ENCODE results near the gene PMM2.

The PMM2 gene

GRCh38 chr16:8848231-8848938 lies 50.7 kb downstream of the PMM2 start:
- Histone ChIP-seq H3K27ac (peak overlapping the region; percentile 51), H3K9ac (ENCODE audit: insufficient read length) (no peak overlapping the region), H3K36me3 (ENCODE audit: insufficient read depth, low read length) (peaks cover 54% of the 10 kb centered on the region; the same call in 1 of the 2 replicates), H3K9me3 (ENCODE audit: low read depth, low read length) (no peaks in the 10 kb centered on the region), H3K4me3 (no peak overlapping the region)
- TF ChIP-seq EZH2 (IDR thresholded peaks at IDR 0.05), result no peak
- no peak for TF ChIP-seq FOXP2 (optimal IDR thresholded peaks at IDR 0.05; ENCODE audit: control extremely low read depth, extremely low read length, insufficient read depth)
- TF ChIP-seq POLR2AphosphoS5 (IDR thresholded peaks at IDR 0.05; ENCODE audit: borderline replicate concordance, low read depth, low read length), result peak; percentile 33; the same call in 1 of the 2 replicates
- no peak for DNase-seq (ENCODE audit: low read depth, low spot score)

DNA sequence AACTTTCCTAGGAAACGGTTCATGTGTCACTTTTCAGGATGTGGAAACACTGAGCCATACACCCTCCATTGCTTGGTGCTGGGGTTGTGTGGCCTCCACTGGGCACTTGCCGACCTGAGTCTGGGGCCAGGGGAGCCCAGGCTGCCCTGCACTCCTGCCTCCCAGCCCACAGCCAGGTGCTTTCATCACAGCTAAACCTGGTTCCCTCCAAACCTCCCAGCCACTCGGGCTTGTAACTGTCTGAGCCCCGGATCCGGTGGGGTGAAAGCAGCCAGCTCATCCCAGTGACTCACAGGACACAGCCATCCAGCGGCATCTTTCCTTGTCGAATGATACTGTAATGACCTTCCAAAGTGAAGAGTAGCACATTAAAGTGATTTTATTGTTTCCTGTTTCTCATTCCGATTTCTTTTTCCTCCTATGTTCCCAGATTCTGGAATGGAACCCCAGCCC lies 51.3 kb downstream of the PMM2 start:
- Histone ChIP-seq H3K36me3 (ENCODE audit: insufficient read depth, low read length) (peaks cover 60% of the 10 kb centered on the region; the same call in 1 of the 2 replicates), H3K27ac (peak overlapping the region; percentile 51), H3K9me3 (ENCODE audit: low read depth, low read length) (no peaks in the 10 kb centered on the region), H3K4me3 (no peak overlapping the region), H3K9ac (ENCODE audit: insufficient read length) (no peak overlapping the region)
- no peak for DNase-seq (ENCODE audit: low read depth, low spot score)
- no peak for TF ChIP-seq FOXP2 (optimal IDR thresholded peaks at IDR 0.05; ENCODE audit: control extremely low read depth, extremely low read length, insufficient read depth)
- no peak for TF ChIP-seq POLR2AphosphoS5 (IDR thresholded peaks at IDR 0.05; ENCODE audit: borderline replicate concordance, low read depth, low read length)

DNA sequence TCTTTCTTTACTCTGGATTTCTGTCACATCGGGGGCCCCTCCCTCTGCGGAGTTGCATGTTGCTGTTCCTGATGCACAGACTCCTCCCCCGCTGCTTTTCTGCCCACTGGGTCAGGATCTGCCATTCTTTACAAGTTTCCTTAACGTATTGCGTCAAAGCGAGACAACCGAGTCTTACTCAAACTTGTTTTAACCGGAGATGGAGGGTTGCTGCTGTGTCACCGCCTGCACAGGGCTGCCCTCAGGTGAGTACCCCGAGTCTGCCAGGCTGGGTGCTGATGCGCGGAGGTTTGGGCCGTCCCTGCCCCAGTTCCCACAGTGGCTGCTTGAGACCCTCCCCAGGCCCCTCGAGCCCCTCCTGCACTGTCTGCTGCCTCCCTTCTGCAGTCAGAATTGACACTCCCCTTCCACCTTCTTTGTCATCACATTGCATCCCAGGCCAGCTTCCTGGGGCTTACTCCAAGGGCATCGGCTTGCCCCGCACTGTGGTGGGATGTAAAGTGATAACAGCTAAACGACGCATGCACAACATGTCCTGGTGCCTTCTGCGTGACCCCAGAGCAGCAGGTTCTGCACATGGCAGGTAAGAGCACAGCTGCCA lies 51.9 kb downstream of the PMM2 start:
- Histone ChIP-seq H3K36me3 (ENCODE audit: insufficient read depth, low read length) (peaks cover 65% of the 10 kb centered on the region; the same call in 1 of the 2 replicates), H3K9ac (ENCODE audit: insufficient read length) (no peak overlapping the region)

GRCh38 chr16:8850279-8850885 lies 52.7 kb downstream of the PMM2 start:
- peak overlapping the region; percentile 25; the same call in 1 of the 2 replicates for H3K27ac ChIP-seq
- no peaks in the 10 kb centered on the region for H3K9me3 ChIP-seq (ENCODE audit: low read depth, low read length)
- no peak overlapping the region for H3K9ac ChIP-seq (ENCODE audit: insufficient read length)
- no peak for TF ChIP-seq EZH2 (IDR thresholded peaks at IDR 0.05)
- TF ChIP-seq POLR2AphosphoS5 (IDR thresholded peaks at IDR 0.05; ENCODE audit: borderline replicate concordance, low read depth, low read length), result peak; percentile 39; the same call in 1 of the 2 replicates
- H3K36me3 ChIP-seq (ENCODE audit: insufficient read depth, low read length), result peaks cover 74% of the 10 kb centered on the region
- DNase-seq (ENCODE audit: low read depth, low spot score), result no peak
- no peak overlapping the region for H3K4me3 ChIP-seq

More for the DNA sequence above, 51.9 kb downstream of the PMM2 start:
- Histone ChIP-seq H3K27ac (peak overlapping the region; percentile 51), H3K9me3 (ENCODE audit: low read depth, low read length) (no peaks in the 10 kb centered on the region), H3K4me3 (no peak overlapping the region)
- DNase-seq (ENCODE audit: low read depth, low spot score), result no peak
- TF ChIP-seq FOXP2 (optimal IDR thresholded peaks at IDR 0.05; ENCODE audit: control extremely low read depth, extremely low read length, insufficient read depth), result no peak
- TF ChIP-seq POLR2AphosphoS5 (IDR thresholded peaks at IDR 0.05; ENCODE audit: borderline replicate concordance, low read depth, low read length), result no peak; the same call in 1 of the 2 replicates

DNA sequence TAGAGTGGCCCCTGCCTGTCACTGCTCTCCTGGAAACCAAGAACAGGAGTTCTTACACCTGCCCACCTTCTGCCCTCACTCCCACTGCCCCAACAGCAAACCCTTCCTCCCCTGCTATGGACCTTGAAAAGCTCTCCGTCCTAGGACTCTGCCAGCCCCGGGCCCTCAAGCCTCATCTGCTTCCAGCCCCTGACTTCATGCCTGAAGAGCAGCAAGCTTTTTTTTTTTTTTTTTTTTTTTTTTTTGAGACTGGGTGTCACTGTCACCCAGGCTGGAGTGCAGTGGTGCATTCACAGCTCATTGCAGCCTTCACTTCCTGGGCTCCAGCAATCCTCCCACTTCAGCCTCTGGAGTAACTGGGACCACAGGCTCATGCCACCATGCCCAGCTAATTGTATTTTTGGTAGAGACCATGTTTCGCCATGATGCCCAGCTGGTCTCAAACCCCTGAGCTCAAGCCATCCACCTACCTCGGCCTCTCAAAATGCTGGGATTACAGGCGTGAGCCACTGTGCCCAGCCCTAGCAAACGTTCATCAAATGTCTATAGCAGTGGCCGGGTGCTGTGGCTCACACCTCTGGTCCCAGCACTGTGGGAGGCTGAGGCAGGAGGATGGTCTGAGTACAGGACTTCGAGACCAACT lies 54.2 kb downstream of the PMM2 start:
- Histone ChIP-seq H3K27ac (peak overlapping the region; percentile 25; the same call in 1 of the 2 replicates), H3K9ac (ENCODE audit: insufficient read length) (no peak overlapping the region), H3K9me3 (ENCODE audit: low read depth, low read length) (no peaks in the 10 kb centered on the region), H3K4me3 (no peak overlapping the region), H3K36me3 (ENCODE audit: insufficient read depth, low read length) (peaks cover 89% of the 10 kb centered on the region)
- TF ChIP-seq POLR2AphosphoS5 (IDR thresholded peaks at IDR 0.05; ENCODE audit: borderline replicate concordance, low read depth, low read length) (no peak), EZH2 (IDR thresholded peaks at IDR 0.05) (no peak), FOXP2 (optimal IDR thresholded peaks at IDR 0.05; ENCODE audit: control extremely low read depth, extremely low read length, insufficient read depth) (no peak)
- no peak for DNase-seq (ENCODE audit: low read depth, low spot score)

GRCh38 chr16:8852534-8852933 lies 54.9 kb downstream of the PMM2 start:
- Histone ChIP-seq H3K4me3 (no peak overlapping the region), H3K9me3 (ENCODE audit: low read depth, low read length) (no peaks in the 10 kb centered on the region), H3K36me3 (ENCODE audit: insufficient read depth, low read length) (peaks cover 84% of the 10 kb centered on the region), H3K9ac (ENCODE audit: insufficient read length) (no peak overlapping the region), H3K27ac (peak overlapping the region; percentile 54; the same call in 1 of the 2 replicates)
- no peak for DNase-seq (ENCODE audit: low read depth, low spot score)
- TF ChIP-seq POLR2AphosphoS5 (IDR thresholded peaks at IDR 0.05; ENCODE audit: borderline replicate concordance, low read depth, low read length), result no peak
- no peak for TF ChIP-seq EZH2 (IDR thresholded peaks at IDR 0.05)
- TF ChIP-seq FOXP2 (optimal IDR thresholded peaks at IDR 0.05; ENCODE audit: control extremely low read depth, extremely low read length, insufficient read depth), result no peak

DNA sequence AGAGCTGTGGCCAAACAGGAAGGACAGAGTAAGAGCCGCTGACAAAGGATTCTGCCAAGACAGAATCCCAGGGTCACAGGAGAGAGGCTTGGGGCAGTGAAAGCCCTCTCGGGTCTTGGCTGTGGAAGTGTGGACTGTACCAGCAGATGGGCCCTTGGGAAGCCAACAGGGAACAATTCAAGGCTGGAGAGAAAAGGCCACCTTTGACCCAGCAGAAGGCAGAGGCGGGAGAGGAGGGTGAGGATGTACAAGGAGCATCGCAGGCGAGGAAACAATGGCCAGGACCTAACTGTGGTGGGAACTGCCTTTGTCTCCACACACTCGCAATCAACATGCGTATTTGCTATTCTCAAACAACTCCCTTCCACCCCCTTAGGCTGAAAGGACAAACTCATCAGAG lies 55.5 kb downstream of the PMM2 start:
- no peak for TF ChIP-seq EZH2 (IDR thresholded peaks at IDR 0.05)
- no peak for TF ChIP-seq POLR2AphosphoS5 (IDR thresholded peaks at IDR 0.05; ENCODE audit: borderline replicate concordance, low read depth, low read length)
- no peak for TF ChIP-seq FOXP2 (optimal IDR thresholded peaks at IDR 0.05; ENCODE audit: control extremely low read depth, extremely low read length, insufficient read depth)
- Histone ChIP-seq H3K27ac (peak overlapping the region; percentile 54), H3K36me3 (ENCODE audit: insufficient read depth, low read length) (peaks cover 83% of the 10 kb centered on the region), H3K4me3 (no peak overlapping the region), H3K9ac (ENCODE audit: insufficient read length) (no peak overlapping the region), H3K9me3 (ENCODE audit: low read depth, low read length) (no peaks in the 10 kb centered on the region)
- no peak for DNase-seq (ENCODE audit: low read depth, low spot score)

GRCh38 chr16:8853611-8854010 lies 56.0 kb downstream of the PMM2 start:
- Histone ChIP-seq H3K27ac (peak overlapping the region; percentile 54; the same call in 1 of the 2 replicates), H3K36me3 (ENCODE audit: insufficient read depth, low read length) (peaks cover 83% of the 10 kb centered on the region), H3K4me3 (no peak overlapping the region), H3K9me3 (ENCODE audit: low read depth, low read length) (no peaks in the 10 kb centered on the region), H3K9ac (ENCODE audit: insufficient read length) (no peak overlapping the region)
- TF ChIP-seq EZH2 (IDR thresholded peaks at IDR 0.05), result no peak
- no peak for TF ChIP-seq POLR2AphosphoS5 (IDR thresholded peaks at IDR 0.05; ENCODE audit: borderline replicate concordance, low read depth, low read length)
- TF ChIP-seq FOXP2 (optimal IDR thresholded peaks at IDR 0.05; ENCODE audit: control extremely low read depth, extremely low read length, insufficient read depth), result no peak
- no peak for DNase-seq (ENCODE audit: low read depth, low spot score)

Data from SK-N-MC (cell line).